GM19043 (cell line): ENCODE measurements around the gene KLHDC7A.
"Not testable (repeated sequence)": the region's sequence is repeated elsewhere in the genome, so short reads cannot be mapped to it uniquely, and the experiment has no call there.

Experiments
- ATAC-seq: cut with Tn5 transposase; IDR thresholded peaks from one replicate; pipeline ENCODE4 v1.9.1; 2021; ENCODE audit warnings: low read depth; ENCODE audit not compliant: unreplicated experiment

KLHDC7A gene

GRCh38 chr1:18480315-18481189, at the start of gene KLHDC7A:
Gene KLHDC7A, plus strand, starts transcription at chr1:18480930. Its CDS starts 52 bp downstream, at chr1:18480982.
- no peak for ATAC-seq

- ATAC-seq: no peak
Measured at GRCh38 chr1:18434041-18434440, 46.7 kb upstream of the KLHDC7A start.

- no peak for ATAC-seq
Measured at GRCh38 chr1:18440385-18441226, 40.1 kb upstream of the KLHDC7A start.

- no peak for ATAC-seq
Measured at GRCh38 chr1:18443587-18444520, 36.9 kb upstream of the KLHDC7A start.

GRCh38 chr1:18444563-18444962, 36.2 kb upstream of the KLHDC7A start:
- ATAC-seq: no peak

GRCh38 chr1:18446751-18447150, 34.0 kb upstream of the KLHDC7A start:
- no peak for ATAC-seq

- ATAC-seq: no peak
Measured at GRCh38 chr1:18447509-18448220, 33.1 kb upstream of the KLHDC7A start.

GRCh38 chr1:18448889-18449288, 31.8 kb upstream of the KLHDC7A start:
- no peak for ATAC-seq

GRCh38 chr1:18452550-18452949, 28.2 kb upstream of the KLHDC7A start:
- ATAC-seq: no peak

- no peak for ATAC-seq
Measured at GRCh38 chr1:18458133-18459092, 22.3 kb upstream of the KLHDC7A start.

GRCh38 chr1:18461656-18462055, 19.1 kb upstream of the KLHDC7A start:
- ATAC-seq: no peak

- ATAC-seq: not testable (repeated sequence)
Measured at GRCh38 chr1:18462517-18462916, 18.2 kb upstream of the KLHDC7A start.

- ATAC-seq: no peak
Measured at GRCh38 chr1:18463063-18463462, 17.7 kb upstream of the KLHDC7A start.

GRCh38 chr1:18463984-18464664, 16.6 kb upstream of the KLHDC7A start:
- no peak for ATAC-seq

- ATAC-seq: no peak
Measured at GRCh38 chr1:18464665-18465050, 16.1 kb upstream of the KLHDC7A start.

- no peak for ATAC-seq
Measured at GRCh38 chr1:18466676-18467075, 14.1 kb upstream of the KLHDC7A start.

- ATAC-seq: no peak
Measured at GRCh38 chr1:18468570-18468969, 12.2 kb upstream of the KLHDC7A start.

GRCh38 chr1:18469514-18469913, 11.2 kb upstream of the KLHDC7A start:
- ATAC-seq: no peak
